CD4-positive, alpha-beta T cell (primary cell): Measurements from ENCODE around the gene TTLL3. TPM values are rescaled to one million over a fixed set of nuclear protein-coding genes. Genes with fewer than 3 reads are reported as not detected.

ENCODE experiments used
- ATAC-seq: fragments of 200-7000 bp; cut with Tn5 transposase; one replicate; pipeline ENCODE4 v1.10.0; 2022; ENCODE audit warnings: mild to moderate bottlenecking; ENCODE audit not compliant: poor library complexity
- CTCF ChIA-PET: fragments of 350-600 bp; sonication (Branson Sonifier 250); formaldehyde crosslinking; loops from one replicate; lab custom pipeline; 2021; ENCODE audit warnings: antibody characterized with exemption, inconsistent platforms; lab: Charles Lee
- POLR2A ChIA-PET: fragments of 350-600 bp; sonication (Branson Sonifier 250); formaldehyde crosslinking; loops from one replicate; lab custom pipeline; 2021; ENCODE audit warnings: antibody characterized with exemption, inconsistent platforms; lab: Charles Lee
- DNase-seq, 14 experiments: peaks; one replicate each; pipeline ENCODE4 v3.0.0-alpha.2; 2013 to 2020; ENCODE audit warnings: mixed read lengths in 2 of 14
- H3K27ac ChIP-seq, 2 donors: one replicate each; pipeline versions ENCODE4 v1.5.1 to v1.7.0; 2013; ENCODE audit warnings: low read length in 2 of 2, low read depth in 1 of 2, mild to moderate bottlenecking in 1 of 2
- H3K27me3 ChIP-seq, 2 experiments: 1 replicate in 1 of 2; 2 replicates in 1 of 2; pipeline versions ENCODE4 v1.6.1 to v1.7.0; 2013; ENCODE audit warnings: low read length in 2 of 2, control low read depth in 1 of 2, mild to moderate bottlenecking in 1 of 2, moderate library complexity in 1 of 2; ENCODE audit not compliant: insufficient read depth in 2 of 2, control insufficient read depth in 1 of 2
- H3K36me3 ChIP-seq: one replicate; pipeline ENCODE4 v1.6.1; 2013; ENCODE audit warnings: low read length, control low read depth; ENCODE audit not compliant: insufficient read depth
- H3K4me1 ChIP-seq: one replicate; pipeline ENCODE4 v1.6.1; 2013; ENCODE audit warnings: low read length, control low read depth; ENCODE audit not compliant: insufficient read depth
- H3K4me3 ChIP-seq: one replicate; pipeline ENCODE4 v1.5.1; 2013; ENCODE audit warnings: mild to moderate bottlenecking, low read length, moderate library complexity
- H3K9me3 ChIP-seq, 2 experiments: 1 replicate in 1 of 2; 2 replicates in 1 of 2; pipeline versions ENCODE4 v1.6.1 to v1.7.0; 2013; ENCODE audit warnings: low read length in 2 of 2, mild to moderate bottlenecking in 2 of 2, control low read depth in 1 of 2, moderate library complexity in 1 of 2; ENCODE audit not compliant: control insufficient read depth in 1 of 2, insufficient read depth in 1 of 2
- H3K27ac Mint-ChIP-seq: one replicate; pipeline ENCODE4 v1.8.0; 2020; ENCODE audit warnings: mixed read lengths
- H3K27me3 Mint-ChIP-seq: one replicate; pipeline ENCODE4 v1.8.0; 2021; ENCODE audit warnings: mixed read lengths
- H3K36me3 Mint-ChIP-seq: one replicate; pipeline ENCODE4 v1.8.0; 2021; ENCODE audit warnings: low read depth, mixed read lengths
- H3K4me1 Mint-ChIP-seq: one replicate; pipeline ENCODE4 v1.8.0; 2021; ENCODE audit warnings: low read depth, mixed read lengths
- H3K4me3 Mint-ChIP-seq: one replicate; pipeline ENCODE4 v1.8.0; 2020; ENCODE audit warnings: mild to moderate bottlenecking, mixed read lengths
- H3K9me3 Mint-ChIP-seq: one replicate; pipeline ENCODE4 v1.8.0; 2020; ENCODE audit warnings: mixed read lengths
- CTCF ChIP-seq: fragments of 200-600 bp; IDR thresholded peaks from one replicate; pipeline ENCODE4 v1.8.0; 2022; ENCODE audit warnings: antibody characterized with exemption, mild to moderate bottlenecking
- intact Hi-C, 2 experiments: fragments of 100-400 bp; cut with DNase I in 1 of 2; cut with micrococcal nuclease in 1 of 2; formaldehyde crosslinking; loops; one replicate each; pipeline versions ENCODE4 v1.15.1 to v1.9.0; 2023 to 2025; cut with DNase I, micrococcal nuclease
- total RNA-seq, 174 experiments: library from RNA in 2 of 174; stranded (reverse) in 2 of 174; gene quantifications; one replicate each; pipeline ENCODE4 v1.2.3 and lab custom pipeline; 2021 to 2026

The TTLL3 gene
- total RNA-seq, 2 experiments from 2014 or later = 50.5 to 58.6 TPM

- intact Hi-C loops = no loop called here
- H3K27me3 Mint-ChIP-seq = no peaks in the 10 kb centered on the region
- no peak for TF ChIP-seq CTCF
- DNase-seq (no peak), ATAC-seq (no peak)
- Histone ChIP-seq H3K9me3 (no peaks in the 10 kb centered on the region), H3K4me3 (no peak overlapping the region), H3K4me1 (peaks cover 29% of the 10 kb centered on the region), H3K36me3 (peaks cover 4% of the 10 kb centered on the region), H3K27ac (no peak overlapping the region), H3K27me3 (no peaks in the 10 kb centered on the region)
- H3K4me1 Mint-ChIP-seq = peaks cover 18% of the 10 kb centered on the region
- POLR2A ChIA-PET = interaction anchor here (0.9 kb wide), 1 partner anchor 25 kb away, joined by 3 read pairs; the partner anchor contains the start of genes ARPC4 and TADA3
- no peaks in the 10 kb centered on the region for H3K9me3 Mint-ChIP-seq
- no peak overlapping the region for H3K4me3 Mint-ChIP-seq
- CTCF ChIA-PET = no interaction called here
- H3K36me3 Mint-ChIP-seq = no peaks in the 10 kb centered on the region
- H3K27ac Mint-ChIP-seq = no peak overlapping the region
These were observed 42.6 kb upstream of the TTLL3 start for GRCh38 chr3:9767418-9767817.

- no peaks in the 10 kb centered on the region for H3K9me3 Mint-ChIP-seq
- no peaks in the 10 kb centered on the region for H3K36me3 ChIP-seq
- no peaks in the 10 kb centered on the region for H3K27me3 Mint-ChIP-seq
- no peak overlapping the region for H3K4me3 ChIP-seq
- peaks cover 29% of the 10 kb centered on the region for H3K4me1 ChIP-seq
- intact Hi-C loops = no loop called here
- ChIA-PET CTCF (no interaction called here), POLR2A (interaction anchor here (2.7 kb wide), 1 partner anchor 24 kb away, joined by 11 read pairs; the partner anchor contains the start of genes ARPC4 and TADA3)
- peak overlapping the region; percentile 16 for H3K27ac Mint-ChIP-seq
- TF ChIP-seq CTCF = no peak
- no peaks in the 10 kb centered on the region for H3K9me3 ChIP-seq
- H3K4me1 Mint-ChIP-seq = peaks cover 18% of the 10 kb centered on the region
- H3K27me3 ChIP-seq = no peaks in the 10 kb centered on the region
- no peak overlapping the region for H3K27ac ChIP-seq
- no peaks in the 10 kb centered on the region for H3K36me3 Mint-ChIP-seq
- no peak overlapping the region for H3K4me3 Mint-ChIP-seq
- DNase-seq (no peak), ATAC-seq (no peak)
These were observed 41.8 kb upstream of the TTLL3 start for GRCh38 chr3:9768141-9768775.

DNA sequence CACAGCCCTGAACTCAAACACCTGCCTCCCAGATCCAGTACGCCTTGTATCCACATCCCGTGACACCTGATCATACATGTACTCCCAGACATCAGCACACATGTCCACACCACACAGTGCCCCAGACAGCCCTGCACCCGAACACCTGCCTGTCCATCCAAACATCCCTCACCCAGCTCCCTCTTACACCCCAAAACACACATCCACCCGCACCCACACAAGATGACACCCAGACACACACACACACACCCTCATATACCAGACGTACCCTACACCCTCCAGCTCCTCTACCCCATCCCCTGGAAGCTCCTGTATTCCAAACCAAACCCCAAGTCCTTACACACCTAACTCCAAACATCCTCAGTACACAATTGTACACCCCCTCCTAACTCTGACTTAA, 41.0 kb upstream of the TTLL3 start:
- H3K27me3 Mint-ChIP-seq = no peaks in the 10 kb centered on the region
- H3K4me3 Mint-ChIP-seq = peak overlapping the region; percentile 12
- ATAC-seq (no peak), DNase-seq (no peak)
- TF ChIP-seq CTCF = no peak
- Histone ChIP-seq H3K27me3 (no peaks in the 10 kb centered on the region), H3K4me1 (peaks cover 29% of the 10 kb centered on the region), H3K4me3 (peak overlapping the region; percentile 53), H3K36me3 (no peaks in the 10 kb centered on the region), H3K9me3 (no peaks in the 10 kb centered on the region), H3K27ac (no peak overlapping the region)
- ChIA-PET POLR2A (interaction anchor here (1.2 to 2.7 kb wide), 3 partner anchors 11 to 24 kb away, joined by 6 to 11 read pairs (median 7); partner anchors contain the start of genes ARPC4, OGG1 and TADA3), CTCF (no interaction called here)
- no peaks in the 10 kb centered on the region for H3K9me3 Mint-ChIP-seq
- intact Hi-C loops = no loop called here
- peaks cover 18% of the 10 kb centered on the region for H3K4me1 Mint-ChIP-seq
- peak overlapping the region; percentile 16 for H3K27ac Mint-ChIP-seq
- H3K36me3 Mint-ChIP-seq = no peaks in the 10 kb centered on the region
